LNCaP clone FGC (cell line): ENCODE measurements around the gene NUDT9.

Source experiments
- DNase-seq: peaks from one replicate; pipeline ENCODE4 v3.0.0-alpha.2; 2011; ENCODE audit warnings: low read depth
- H3K4me3 ChIP-seq: 2 replicates; pipeline ENCODE4 v1.5.1; 2011; ENCODE audit warnings: mild to moderate bottlenecking, low read depth, low read length, control low read depth
- TF ChIP-seq, protein P1 (sequence below): IDR thresholded peaks from 2 replicates; pipeline ENCODE4 v1.5.1; 2012; ENCODE audit warnings: mild to moderate bottlenecking; ENCODE audit not compliant: control insufficient read depth, insufficient read depth; ENCODE audit errors: extremely low read depth

The NUDT9 gene

DNA sequence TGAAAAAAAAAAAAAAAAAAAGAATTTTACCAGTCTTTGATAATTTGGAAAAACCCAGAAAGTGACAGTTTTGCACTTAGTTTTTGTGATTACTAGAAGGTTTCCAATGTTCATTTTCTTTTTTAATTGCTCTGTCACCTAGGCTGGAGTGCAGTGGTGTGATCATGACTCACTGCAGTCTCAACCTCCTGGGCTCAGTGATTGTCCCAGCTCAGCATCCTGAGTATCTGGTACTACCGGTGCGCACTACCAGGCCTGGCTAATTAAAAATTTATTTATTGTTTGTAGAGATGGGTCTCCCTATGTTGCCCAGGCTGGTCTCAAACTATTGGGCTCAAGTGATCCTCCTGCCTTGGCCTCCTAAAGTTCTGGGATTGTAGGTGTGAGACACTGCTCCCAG is 3.3 kb downstream of the NUDT9 start:
- TF ChIP-seq, protein P1, sequence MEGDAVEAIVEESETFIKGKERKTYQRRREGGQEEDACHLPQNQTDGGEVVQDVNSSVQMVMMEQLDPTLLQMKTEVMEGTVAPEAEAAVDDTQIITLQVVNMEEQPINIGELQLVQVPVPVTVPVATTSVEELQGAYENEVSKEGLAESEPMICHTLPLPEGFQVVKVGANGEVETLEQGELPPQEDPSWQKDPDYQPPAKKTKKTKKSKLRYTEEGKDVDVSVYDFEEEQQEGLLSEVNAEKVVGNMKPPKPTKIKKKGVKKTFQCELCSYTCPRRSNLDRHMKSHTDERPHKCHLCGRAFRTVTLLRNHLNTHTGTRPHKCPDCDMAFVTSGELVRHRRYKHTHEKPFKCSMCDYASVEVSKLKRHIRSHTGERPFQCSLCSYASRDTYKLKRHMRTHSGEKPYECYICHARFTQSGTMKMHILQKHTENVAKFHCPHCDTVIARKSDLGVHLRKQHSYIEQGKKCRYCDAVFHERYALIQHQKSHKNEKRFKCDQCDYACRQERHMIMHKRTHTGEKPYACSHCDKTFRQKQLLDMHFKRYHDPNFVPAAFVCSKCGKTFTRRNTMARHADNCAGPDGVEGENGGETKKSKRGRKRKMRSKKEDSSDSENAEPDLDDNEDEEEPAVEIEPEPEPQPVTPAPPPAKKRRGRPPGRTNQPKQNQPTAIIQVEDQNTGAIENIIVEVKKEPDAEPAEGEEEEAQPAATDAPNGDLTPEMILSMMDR = no peak
- DNase-seq = no peak
- no peak overlapping the region for H3K4me3 ChIP-seq

DNA sequence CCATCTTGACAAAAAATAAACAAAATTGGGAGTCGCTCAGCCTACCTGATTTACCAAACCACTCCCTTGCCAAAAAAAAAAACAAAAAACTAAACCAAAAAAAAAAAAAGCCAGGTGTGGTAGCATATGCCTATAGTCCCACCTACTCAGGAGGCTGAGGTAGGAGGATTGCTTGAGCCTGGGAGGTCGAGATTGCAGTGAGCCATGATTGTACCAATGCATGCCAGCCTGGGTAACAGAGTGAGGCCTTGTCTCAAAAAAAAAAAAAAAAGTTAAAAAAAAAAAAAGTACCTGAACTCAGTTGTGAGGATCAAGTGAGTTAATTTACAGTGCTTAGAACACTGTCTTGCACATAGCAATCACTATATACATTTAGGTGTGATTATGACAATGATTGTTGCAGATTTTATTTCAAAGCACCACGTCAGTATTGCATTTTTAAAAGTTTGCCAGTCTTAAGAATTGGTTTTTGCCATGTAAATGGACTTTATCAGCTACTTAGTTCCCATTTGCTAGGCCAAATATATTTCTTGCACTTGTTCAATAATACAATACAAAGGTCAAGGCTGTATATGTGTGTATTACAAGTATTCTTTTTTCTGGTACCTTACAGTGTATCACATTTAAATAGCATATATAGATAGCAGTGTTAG is 4.6 kb downstream of the NUDT9 start:
- no peak overlapping the region for H3K4me3 ChIP-seq
- no peak for DNase-seq
- TF ChIP-seq, protein P1 = no peak

DNA sequence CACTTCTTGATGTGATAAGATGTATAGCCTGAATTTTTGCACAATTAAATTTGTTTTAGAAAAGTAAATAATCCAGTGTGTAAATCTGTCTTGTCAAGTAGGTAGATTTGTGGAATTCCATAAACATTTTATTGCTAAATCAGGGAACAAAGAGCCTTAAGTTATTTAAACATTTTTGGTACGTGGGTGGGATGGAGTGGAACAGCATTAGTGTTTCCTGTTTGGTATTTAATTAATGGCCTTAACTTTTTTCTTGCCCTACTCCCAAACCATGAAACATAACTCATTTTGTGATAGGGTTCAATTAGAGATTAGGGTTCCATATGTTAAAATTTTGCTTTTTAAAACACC is 5.1 kb downstream of the NUDT9 start:
- H3K4me3 ChIP-seq = no peak overlapping the region
- TF ChIP-seq, protein P1 = no peak
- no peak for DNase-seq

DNA sequence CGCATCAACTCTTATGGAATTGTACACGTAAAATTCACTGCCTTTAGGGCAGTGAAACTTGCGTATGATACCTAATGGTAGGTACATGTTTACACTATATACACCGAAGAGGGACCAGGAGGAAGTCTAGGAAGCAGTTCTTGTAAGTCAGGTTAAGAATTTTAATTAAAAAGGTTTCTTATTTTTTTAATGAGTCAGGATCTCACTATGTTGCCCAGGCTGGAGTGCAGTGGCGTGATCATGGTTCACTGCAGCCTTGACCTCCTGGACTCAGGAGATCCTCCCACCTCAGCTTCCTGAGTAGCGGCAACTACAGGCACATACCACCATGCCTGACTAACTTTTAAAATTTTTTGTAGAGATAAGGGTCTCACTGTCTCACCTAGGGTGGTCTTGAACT is 6.6 kb downstream of the NUDT9 start:
- no peak overlapping the region for H3K4me3 ChIP-seq
- TF ChIP-seq, protein P1 = no peak
- DNase-seq = no peak

DNA sequence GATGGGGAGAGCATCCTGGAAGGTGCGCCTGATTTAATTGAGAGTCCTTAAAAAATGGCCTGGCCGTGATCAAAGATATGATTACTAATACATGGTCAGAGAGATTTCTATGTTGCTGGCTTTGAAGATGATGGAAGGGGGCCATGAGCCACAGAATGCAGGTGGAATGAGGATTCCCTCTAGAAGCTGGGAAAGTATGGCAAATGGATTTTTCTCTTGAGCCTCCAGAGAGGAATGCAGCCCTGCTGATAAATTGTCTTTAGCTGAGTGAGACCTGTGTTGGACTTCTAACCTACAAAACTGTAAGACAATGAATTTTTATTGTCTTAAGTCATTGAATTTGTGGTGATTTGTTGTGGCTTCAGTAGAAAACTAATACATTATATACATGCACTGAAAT is 7.7 kb downstream of the NUDT9 start:
- no peak for DNase-seq
- TF ChIP-seq, protein P1 = no peak
- H3K4me3 ChIP-seq = no peak overlapping the region

DNA sequence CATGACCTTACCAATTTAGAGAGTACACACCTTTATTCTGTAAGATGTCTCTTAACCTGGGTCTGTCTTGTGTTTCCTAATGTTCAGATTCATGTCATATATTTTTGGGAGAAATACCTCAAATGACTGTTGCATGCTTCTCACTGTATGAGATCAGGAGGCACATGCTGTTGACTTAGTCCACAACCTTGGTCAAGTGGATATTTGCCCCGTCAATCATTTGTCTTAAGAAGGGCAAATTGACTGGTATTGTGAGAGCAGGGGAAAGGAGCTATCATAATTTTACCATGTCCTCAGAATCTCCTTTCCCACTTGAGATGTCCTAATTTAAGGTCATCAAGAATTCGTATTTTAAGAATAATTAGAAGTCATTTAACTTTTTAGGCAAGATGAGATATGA is 11.0 kb downstream of the NUDT9 start:
- TF ChIP-seq, protein P1 = no peak
- H3K4me3 ChIP-seq = no peak overlapping the region
- DNase-seq = no peak

DNA sequence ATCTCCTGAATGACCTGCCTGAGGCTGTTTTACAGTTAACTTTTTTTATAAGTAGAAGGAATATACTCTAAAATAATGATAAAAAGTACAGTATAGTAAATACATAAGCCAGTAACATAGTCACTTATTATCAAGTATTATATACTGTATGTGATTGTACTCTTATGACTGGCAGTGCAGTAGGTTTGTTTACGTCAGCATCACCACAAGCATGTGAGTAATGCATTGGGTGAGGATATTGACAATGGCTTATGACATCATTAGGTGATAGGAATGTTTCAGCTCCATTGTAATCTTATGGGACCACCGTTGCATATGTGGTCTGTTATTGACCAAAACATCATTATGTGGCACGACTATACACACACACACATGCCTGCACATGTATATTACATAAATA is 20.5 kb downstream of the NUDT9 start:
- H3K4me3 ChIP-seq = no peak overlapping the region
- no peak for DNase-seq
- TF ChIP-seq, protein P1 = no peak
